AG04449 (cell line): Measurements from ENCODE around the gene VCPKMT.

ENCODE experiments used
- CTCF ChIA-PET: fragments of 350-600 bp; formaldehyde crosslinking; extraction: SDS; loops from one replicate; lab custom pipeline; 2021; ENCODE audit warnings: antibody characterized with exemption; lab: Yijun Ruan, JAX
- POLR2A ChIA-PET: fragments of 400-600, 350-600 bp; formaldehyde crosslinking; extraction: SDS; loops from one replicate; lab custom pipeline; 2020; ENCODE audit warnings: antibody characterized with exemption, inconsistent platforms; lab: Yijun Ruan, JAX
- DNase-seq: peaks from one replicate; pipeline ENCODE4 v3.0.0-alpha.2; 2010; ENCODE audit warnings: low read depth, low spot score
- H3K4me3 ChIP-seq: 2 replicates; pipeline ENCODE4 v1.5.1; 2011; ENCODE audit warnings: low read depth, mild to moderate bottlenecking, control low read depth, low read length
- CTCF ChIP-seq: IDR thresholded peaks from one replicate; pipeline ENCODE4 v1.5.1; 2011; ENCODE audit warnings: mild to moderate bottlenecking, moderate library complexity, low read length, control low read depth, inconsistent platforms; ENCODE audit not compliant: insufficient read depth; ENCODE audit errors: missing control alignments

VCPKMT gene

GRCh38 chr14:50061664-50062437 lies 54.5 kb downstream of the VCPKMT start:
- POLR2A ChIA-PET, result interaction anchor here (1.2 to 2.2 kb wide), 3 partner anchors 17 to 199 kb away, joined by 7 to 11 read pairs (median 7); no protein-coding TSS in a partner anchor

DNA sequence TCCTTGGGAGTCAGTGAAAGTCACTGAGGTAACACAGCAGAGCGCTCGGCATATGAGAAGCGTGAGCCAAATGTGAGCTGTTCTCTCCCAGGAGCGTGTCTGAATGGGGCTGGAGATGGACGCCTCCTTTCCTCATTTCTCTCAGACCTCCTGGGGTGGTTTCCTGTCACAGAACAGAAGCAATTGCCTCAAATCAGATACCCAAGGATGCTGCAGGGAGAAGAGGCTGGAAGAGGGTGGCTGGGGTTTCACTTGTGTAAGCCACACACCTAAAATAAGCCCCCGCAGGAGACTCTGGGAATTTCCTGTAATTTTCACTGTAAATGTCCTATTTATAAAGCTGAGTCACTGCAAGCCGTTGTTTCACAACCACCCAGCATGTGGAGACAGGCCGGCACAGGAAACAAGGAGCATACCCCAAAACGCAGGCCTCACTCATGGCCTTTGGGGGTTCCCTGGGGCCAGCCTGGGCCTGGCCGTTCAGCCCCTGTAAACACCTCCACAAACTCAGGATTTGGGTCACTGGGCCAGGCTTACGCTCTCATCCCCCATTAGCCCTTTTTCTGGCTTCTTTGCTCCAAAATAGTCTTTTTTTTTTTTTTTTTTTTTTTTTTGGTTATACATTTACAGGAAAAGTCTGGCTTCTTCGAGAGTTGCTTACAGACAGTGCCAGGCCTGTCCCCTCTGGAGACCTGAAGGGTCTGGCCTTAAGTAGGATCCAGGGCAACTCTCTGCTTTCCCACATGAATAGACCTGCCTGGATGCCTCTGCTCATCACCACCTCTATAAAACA lies 55.3 kb downstream of the VCPKMT start:
- no peak for TF ChIP-seq CTCF
- POLR2A ChIA-PET, result interaction anchor here (0.6 to 2.2 kb wide), 5 partner anchors 16 to 198 kb away, joined by 3 to 11 read pairs (median 7); no protein-coding TSS in a partner anchor
- peak overlapping the region; percentile 2 for H3K4me3 ChIP-seq
- CTCF ChIA-PET, result interaction anchor here (0.7 to 3.1 kb wide), 11 partner anchors 11 to 208 kb away, joined by 3 to 30 read pairs (median 5); partner anchors contain the start of gene NEMF
- DNase-seq, result peak; percentile 83

More at GRCh38 chr14:50061664-50062437, 54.5 kb downstream of the VCPKMT start:
- DNase-seq, result no peak
- no peak for TF ChIP-seq CTCF
- H3K4me3 ChIP-seq, result no peak overlapping the region
- CTCF ChIA-PET, result interaction anchor here (0.7 to 3.1 kb wide), 10 partner anchors 9 to 209 kb away, joined by 3 to 30 read pairs (median 5); partner anchors contain the start of gene NEMF

GRCh38 chr14:50059763-50060616 lies 56.4 kb downstream of the VCPKMT start:
- CTCF ChIA-PET, result interaction anchor here (0.7 to 3.1 kb wide), 9 partner anchors 9 to 207 kb away, joined by 3 to 30 read pairs (median 3); no protein-coding TSS in a partner anchor
- POLR2A ChIA-PET, result interaction anchor here (0.6 to 2.2 kb wide), 3 partner anchors 21 to 61 kb away, joined by 3 to 11 read pairs (median 3); no protein-coding TSS in a partner anchor
- DNase-seq, result no peak

More at GRCh38 chr14:50059763-50060616, 56.4 kb downstream of the VCPKMT start:
- no peak for TF ChIP-seq CTCF
- no peak overlapping the region for H3K4me3 ChIP-seq
